Activated CD4-positive, alpha-beta memory T cell treated with anti-CD3 and anti-CD28 coated beads, Interleukin-2, amount 10 ng/mL, durations not matched to agents 7 days and 5 days (primary cell): ENCODE data around the gene FZR1. TPM values are rescaled to one million over a fixed set of nuclear protein-coding genes. Genes with fewer than 3 reads are reported as not detected.

ENCODE experiments used
- CTCF ChIA-PET: fragments of 350-600 bp; sonication (Branson Sonifier 250); formaldehyde crosslinking; loops from one replicate; lab custom pipeline; 2021; ENCODE audit warnings: antibody characterized with exemption, inconsistent platforms; lab: Charles Lee
- POLR2A ChIA-PET: fragments of 350-600 bp; sonication (Branson Sonifier 250); formaldehyde crosslinking; loops from one replicate; lab custom pipeline; 2021; ENCODE audit warnings: antibody characterized with exemption; lab: Charles Lee
- DNase-seq: peaks from one replicate; pipeline ENCODE4 v3.0.0-alpha.2; 2020
- H3K27ac Mint-ChIP-seq: one replicate; pipeline ENCODE4 v1.8.0; 2021; ENCODE audit warnings: mild to moderate bottlenecking, mixed read lengths
- H3K27me3 Mint-ChIP-seq: one replicate; pipeline ENCODE4 v1.8.0; 2021; ENCODE audit warnings: mixed read lengths
- H3K36me3 Mint-ChIP-seq: one replicate; pipeline ENCODE4 v1.8.0; 2021; ENCODE audit warnings: low read depth, mixed read lengths
- H3K4me1 Mint-ChIP-seq: one replicate; pipeline ENCODE4 v1.8.0; 2021; ENCODE audit warnings: mixed read lengths
- H3K4me3 Mint-ChIP-seq: one replicate; pipeline ENCODE4 v1.8.0; 2021; ENCODE audit warnings: mild to moderate bottlenecking, mixed read lengths
- H3K9me3 Mint-ChIP-seq: one replicate; pipeline ENCODE4 v1.8.0; 2021; ENCODE audit warnings: mixed read lengths
- total RNA-seq, 2 experiments: library from RNA; stranded (reverse); gene quantifications; one replicate each; pipeline ENCODE4 v1.2.3, GENCODE V29; 2021

The FZR1 gene
- 10 to 100 TPM; 72.2 to 75.6 TPM for total RNA-seq

DNA sequence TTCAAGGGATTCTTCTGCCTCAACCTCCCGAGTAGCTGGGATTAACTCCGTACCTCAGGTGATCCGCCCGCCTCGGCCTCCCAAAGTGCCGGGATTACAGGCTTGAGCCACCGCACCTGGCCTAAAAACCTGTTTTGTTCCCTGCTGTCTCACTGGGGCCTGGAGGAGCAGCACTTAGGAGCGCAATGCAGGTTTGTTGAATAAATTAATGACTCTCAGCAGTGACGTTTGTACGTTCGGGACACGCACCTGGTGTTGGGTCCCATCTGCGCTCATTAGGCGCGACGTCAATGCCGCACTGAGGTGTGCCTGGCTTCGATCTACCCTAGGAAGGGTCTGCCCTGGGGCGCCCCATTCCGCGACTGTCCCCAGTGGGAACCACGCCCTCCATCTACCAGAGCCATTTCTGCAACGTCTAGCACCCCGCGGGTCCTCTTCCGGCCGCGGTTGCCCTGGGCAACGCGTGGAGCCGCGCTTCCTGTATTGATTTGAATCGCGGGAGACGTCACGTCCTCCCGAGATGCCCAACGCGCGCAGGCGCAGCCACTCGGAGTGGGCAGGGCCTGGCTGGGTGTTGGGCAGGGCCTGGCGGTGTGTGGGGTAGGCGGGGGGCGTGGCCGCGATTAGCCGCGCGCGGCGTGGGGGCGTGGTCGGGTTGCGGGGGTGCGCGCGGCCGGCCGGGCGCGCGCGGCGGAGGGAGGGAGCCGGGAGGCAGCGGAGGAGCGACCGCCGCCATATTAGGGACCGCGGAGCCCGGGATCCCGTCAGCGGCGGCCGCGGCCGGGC lies at the start of gene FZR1:
Gene FZR1 (plus strand): TSS at position 714 of the 786 bp plus-strand sequence. CDS start 16,679 bp downstream, outside the sequence.
- Mint-ChIP-seq H3K27me3 (no peaks in the 10 kb centered on the region), H3K27ac (peak within 1 kb of the TSS; percentile 98), H3K4me3 (peak within 1 kb of the TSS; percentile 88), H3K36me3 (peaks cover 30% of the 10 kb centered on the region), H3K4me1 (peaks cover 45% of the 10 kb centered on the region), H3K9me3 (no peaks in the 10 kb centered on the region)
- POLR2A ChIA-PET = interaction anchor here (0.9 to 1.9 kb wide), 4 partner anchors 11 to 99 kb away, joined by 3 to 8 read pairs (median 6); partner anchors contain the start of gene MFSD12
- peak; percentile 100 for DNase-seq
- CTCF ChIA-PET = interaction anchor here (0.6 kb wide), 1 partner anchor 205 kb away, joined by 3 read pairs; no protein-coding TSS in a partner anchor

DNA sequence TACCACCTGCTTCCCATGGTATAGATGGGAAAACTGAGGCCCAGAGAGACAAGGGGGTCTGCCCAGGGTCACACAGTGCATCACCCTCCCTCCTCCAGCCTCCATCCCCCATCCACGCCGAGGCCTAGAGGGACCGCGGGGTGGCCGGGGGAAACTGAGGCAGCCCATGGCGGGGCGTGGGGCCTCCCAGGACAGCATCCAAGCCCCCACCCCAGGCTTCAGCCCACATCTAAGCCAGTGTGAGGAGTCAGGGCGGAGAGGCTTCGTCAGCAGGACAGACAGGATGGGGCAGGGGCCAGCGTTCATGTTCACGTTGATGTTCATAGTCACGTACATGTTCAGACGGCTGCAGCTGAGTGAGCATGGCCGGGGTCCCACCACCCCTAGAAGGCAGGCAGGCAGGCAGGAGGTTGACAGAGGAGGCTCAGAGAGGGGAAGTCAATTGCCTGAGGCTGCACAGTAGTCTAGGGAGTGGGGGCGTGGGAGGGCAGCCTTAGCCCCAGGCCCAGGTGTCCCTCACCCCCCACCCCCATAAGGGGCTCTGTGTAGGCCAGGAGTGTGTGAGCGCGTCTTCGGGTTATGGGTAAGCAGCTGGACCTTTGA lies 49.1 kb upstream of the FZR1 start:
- ChIA-PET CTCF (no interaction called here), POLR2A (no interaction called here)
- no peaks in the 10 kb centered on the region for H3K9me3 Mint-ChIP-seq
- peaks cover 2% of the 10 kb centered on the region for H3K4me1 Mint-ChIP-seq
- no peak overlapping the region for H3K4me3 Mint-ChIP-seq
- H3K36me3 Mint-ChIP-seq = peaks cover 2% of the 10 kb centered on the region
- DNase-seq = no peak
- H3K27me3 Mint-ChIP-seq = no peaks in the 10 kb centered on the region
- no peak overlapping the region for H3K27ac Mint-ChIP-seq

DNA sequence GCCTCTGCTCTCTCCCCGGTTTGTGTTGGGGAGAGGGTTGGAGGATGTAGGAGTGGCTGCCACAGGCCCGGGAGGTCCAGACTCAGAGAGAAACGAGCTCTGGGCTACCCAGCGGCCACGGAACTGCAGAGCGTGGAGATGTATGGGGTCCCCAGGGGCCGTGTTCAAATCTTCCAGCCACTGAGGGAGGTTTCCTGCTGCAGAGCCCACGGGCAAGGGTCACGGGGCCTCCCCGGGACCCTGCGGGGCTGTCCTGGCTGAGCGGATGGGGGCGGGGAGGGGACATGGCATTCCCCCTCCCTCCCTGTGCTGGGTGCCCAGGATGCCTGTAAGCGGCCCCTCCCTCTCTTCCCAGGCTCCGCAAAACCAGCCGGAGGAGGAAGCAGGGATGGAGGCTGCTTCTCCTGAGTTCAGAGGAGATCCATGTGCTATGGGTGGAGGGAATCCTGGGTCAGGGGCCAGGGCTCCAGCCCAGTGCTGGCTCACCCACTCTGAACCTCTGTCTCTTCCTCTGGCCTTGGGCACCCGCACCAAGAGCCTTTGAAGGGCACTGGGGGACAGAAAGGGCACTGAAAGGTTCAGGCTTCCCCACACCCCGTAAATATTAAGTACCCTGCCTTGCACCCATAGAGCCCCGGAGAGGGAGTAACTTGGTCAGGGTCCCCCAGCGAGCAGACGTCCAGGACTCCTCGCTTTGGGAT lies 48.4 kb upstream of the FZR1 start:
- no peaks in the 10 kb centered on the region for H3K36me3 Mint-ChIP-seq
- ChIA-PET CTCF (no interaction called here), POLR2A (no interaction called here)
- no peak for DNase-seq
- no peak overlapping the region for H3K4me3 Mint-ChIP-seq
- no peak overlapping the region for H3K27ac Mint-ChIP-seq
- peaks cover 2% of the 10 kb centered on the region for H3K4me1 Mint-ChIP-seq
- H3K9me3 Mint-ChIP-seq = no peaks in the 10 kb centered on the region
- H3K27me3 Mint-ChIP-seq = no peaks in the 10 kb centered on the region

DNA sequence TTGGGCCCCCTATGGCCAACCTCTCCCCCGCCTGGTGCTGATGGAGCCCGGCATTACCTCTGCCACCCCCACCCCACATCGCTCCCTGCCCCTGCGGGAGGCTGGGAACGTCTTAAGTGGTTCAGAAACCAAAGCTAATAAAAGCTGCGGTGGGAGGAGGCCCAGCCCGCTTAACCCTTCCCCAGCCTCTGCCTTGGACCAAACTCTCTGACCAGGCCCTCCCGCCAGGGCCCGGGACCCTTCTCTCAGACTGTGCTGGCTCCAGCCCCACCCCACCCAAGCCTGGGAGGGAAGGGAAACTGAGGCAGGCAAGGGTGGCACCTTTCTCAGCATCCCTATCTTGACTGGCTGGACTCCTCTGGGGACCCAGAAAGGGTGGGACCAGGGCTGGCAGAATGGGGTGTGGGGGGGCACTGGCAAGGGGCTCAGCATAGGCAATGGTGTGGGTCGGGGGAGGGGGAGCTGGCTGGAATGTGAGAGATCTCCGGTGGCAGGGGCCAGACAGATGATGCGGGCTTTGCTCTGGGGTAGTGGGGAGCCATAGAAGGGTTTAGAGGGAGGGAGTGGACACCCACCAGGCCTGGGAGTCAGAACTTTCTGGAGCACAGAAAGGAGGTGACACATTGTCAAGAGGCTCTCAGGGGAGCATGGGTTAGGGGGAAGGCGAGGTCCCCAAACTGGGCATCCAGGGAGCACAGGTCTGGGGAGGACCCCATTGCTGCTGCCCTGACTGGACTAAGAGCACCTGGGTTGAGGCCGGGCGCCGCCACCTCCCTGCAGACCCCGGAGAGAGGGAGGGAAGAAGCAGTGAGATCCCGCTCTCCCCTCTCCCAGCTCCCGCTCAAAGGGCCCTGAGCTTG lies 47.7 kb upstream of the FZR1 start:
- Mint-ChIP-seq H3K4me3 (no peak overlapping the region), H3K36me3 (no peaks in the 10 kb centered on the region), H3K9me3 (no peaks in the 10 kb centered on the region), H3K27me3 (no peaks in the 10 kb centered on the region), H3K27ac (no peak overlapping the region), H3K4me1 (peaks cover 2% of the 10 kb centered on the region)
- POLR2A ChIA-PET = no interaction called here
- CTCF ChIA-PET = no interaction called here
- no peak for DNase-seq

DNA sequence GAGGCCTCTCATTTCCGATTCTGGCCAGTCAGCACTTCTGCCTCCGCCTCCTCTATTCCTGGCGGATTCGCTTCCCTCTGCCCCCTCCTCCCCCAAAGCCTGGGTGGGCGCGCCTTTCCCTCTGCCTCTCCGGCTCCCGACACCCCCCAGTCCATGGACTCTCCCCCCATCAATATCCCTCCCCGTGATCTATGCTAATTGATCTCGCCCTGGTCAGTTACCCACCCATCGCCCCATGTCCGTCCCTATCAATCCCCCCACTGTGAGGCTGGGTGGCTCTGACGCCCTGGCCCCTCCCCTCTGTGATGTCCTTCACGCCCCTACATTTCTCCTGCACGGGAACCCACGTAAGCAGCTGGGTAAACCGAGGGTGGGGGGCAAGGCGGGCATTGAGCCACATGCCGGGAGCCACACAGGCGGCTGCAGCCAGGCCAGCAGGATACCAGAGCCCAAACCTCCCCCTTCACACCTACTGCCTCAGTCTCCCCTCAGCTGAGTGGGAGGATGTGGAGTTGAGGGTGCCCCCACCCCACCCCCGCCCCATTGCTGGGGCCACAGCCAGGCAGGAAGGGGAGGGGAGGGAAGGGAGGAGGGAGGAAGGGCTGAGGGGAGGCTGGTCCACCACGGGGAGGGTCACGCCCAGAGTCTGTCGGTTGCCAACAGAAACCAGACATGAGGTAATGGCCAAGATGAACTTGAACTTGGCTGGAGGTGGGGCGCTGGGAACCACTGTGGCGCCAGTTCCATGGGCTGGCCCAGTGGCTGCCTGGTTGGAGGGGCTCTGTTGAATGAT lies 46.8 kb upstream of the FZR1 start:
- H3K4me3 Mint-ChIP-seq = no peak overlapping the region
- H3K27me3 Mint-ChIP-seq = no peaks in the 10 kb centered on the region
- H3K36me3 Mint-ChIP-seq = no peaks in the 10 kb centered on the region
- H3K27ac Mint-ChIP-seq = no peak overlapping the region
- CTCF ChIA-PET = no interaction called here
- H3K9me3 Mint-ChIP-seq = no peaks in the 10 kb centered on the region
- peaks cover 2% of the 10 kb centered on the region for H3K4me1 Mint-ChIP-seq
- no peak for DNase-seq
- POLR2A ChIA-PET = no interaction called here

DNA sequence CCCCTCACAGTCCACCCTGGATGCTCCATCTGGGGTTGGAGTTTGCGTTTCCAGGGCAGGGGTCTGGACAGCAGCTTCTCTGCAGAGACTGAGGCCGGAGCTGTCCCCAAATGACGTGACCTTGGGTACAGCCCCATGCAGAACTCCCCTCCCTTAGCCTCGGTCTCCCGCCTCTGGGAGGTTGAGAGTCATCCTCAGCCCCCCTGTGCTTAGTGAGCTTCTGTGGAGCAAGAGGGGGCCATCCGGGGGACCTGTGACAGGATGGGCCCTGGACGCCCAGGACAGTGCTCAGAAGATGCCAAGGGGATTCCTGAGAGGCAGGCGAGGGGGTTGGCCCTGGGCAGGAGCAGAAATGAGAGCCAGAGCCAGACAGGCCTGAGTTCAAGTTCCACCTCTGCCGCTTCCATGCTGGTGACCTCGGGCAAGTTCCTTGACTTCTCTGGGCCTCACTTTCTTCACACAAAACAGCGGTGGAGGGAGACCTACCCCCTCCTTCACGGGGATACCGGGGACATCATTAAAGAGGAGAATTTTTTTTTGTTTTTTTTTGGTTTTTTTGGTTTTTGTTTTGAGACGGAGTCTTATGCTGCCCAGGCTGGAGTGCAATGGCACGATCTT lies 46.0 kb upstream of the FZR1 start:
- no peak overlapping the region for H3K4me3 Mint-ChIP-seq
- POLR2A ChIA-PET = interaction anchor here (0.7 kb wide), 1 partner anchor 22 kb away, joined by 3 read pairs; no protein-coding TSS in a partner anchor

DNA sequence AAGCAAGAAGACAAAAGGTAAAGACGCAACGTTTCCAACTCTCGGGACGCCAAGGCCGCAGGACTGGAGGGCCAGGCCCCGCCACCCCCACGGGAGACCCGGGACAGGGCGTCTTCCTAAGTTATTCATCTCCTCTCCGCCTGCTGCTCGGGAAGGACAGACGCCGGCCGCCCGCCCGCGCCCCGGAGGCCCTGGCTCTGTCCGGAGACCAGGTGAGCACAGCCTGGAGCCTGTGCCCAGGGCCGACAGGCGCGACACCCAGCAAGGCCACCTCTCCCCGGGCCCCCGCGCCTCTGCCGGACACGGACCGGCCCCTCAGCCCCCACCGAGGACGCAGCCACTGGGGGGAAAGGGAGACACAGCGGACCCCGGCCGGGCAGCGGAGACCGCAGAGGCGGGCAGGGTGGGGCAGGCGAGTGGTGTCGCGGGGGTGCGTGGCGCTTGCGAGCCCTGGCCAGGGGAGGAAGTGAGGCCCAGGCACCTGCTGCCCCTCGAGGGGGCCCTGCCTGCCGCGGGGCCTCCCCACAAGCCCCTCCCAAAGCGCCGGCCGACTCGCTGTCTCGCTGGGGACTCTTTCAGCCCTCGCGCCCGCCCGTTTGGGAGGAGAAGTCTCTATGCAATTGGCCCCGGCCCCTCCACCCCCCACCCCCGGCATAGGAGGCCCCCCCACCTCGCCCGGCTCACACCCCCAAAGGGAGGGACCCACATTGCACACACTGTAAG lies 43.0 kb upstream of the FZR1 start:
- no peak overlapping the region for H3K27ac Mint-ChIP-seq
- ChIA-PET POLR2A (no interaction called here), CTCF (no interaction called here)
- H3K36me3 Mint-ChIP-seq = no peaks in the 10 kb centered on the region
- no peak for DNase-seq
- no peaks in the 10 kb centered on the region for H3K9me3 Mint-ChIP-seq
- peaks cover 2% of the 10 kb centered on the region for H3K4me1 Mint-ChIP-seq
- H3K4me3 Mint-ChIP-seq = no peak overlapping the region
- H3K27me3 Mint-ChIP-seq = no peaks in the 10 kb centered on the region

More for the DNA sequence above, 46.0 kb upstream of the FZR1 start:
- no peak overlapping the region for H3K27ac Mint-ChIP-seq
- no peaks in the 10 kb centered on the region for H3K9me3 Mint-ChIP-seq
- no peak for DNase-seq
- H3K4me1 Mint-ChIP-seq = peaks cover 2% of the 10 kb centered on the region
- H3K27me3 Mint-ChIP-seq = no peaks in the 10 kb centered on the region
- no peaks in the 10 kb centered on the region for H3K36me3 Mint-ChIP-seq
- CTCF ChIA-PET = interaction anchor here (2.1 kb wide), 1 partner anchor 155 kb away, joined by 5 read pairs; no protein-coding TSS in a partner anchor

DNA sequence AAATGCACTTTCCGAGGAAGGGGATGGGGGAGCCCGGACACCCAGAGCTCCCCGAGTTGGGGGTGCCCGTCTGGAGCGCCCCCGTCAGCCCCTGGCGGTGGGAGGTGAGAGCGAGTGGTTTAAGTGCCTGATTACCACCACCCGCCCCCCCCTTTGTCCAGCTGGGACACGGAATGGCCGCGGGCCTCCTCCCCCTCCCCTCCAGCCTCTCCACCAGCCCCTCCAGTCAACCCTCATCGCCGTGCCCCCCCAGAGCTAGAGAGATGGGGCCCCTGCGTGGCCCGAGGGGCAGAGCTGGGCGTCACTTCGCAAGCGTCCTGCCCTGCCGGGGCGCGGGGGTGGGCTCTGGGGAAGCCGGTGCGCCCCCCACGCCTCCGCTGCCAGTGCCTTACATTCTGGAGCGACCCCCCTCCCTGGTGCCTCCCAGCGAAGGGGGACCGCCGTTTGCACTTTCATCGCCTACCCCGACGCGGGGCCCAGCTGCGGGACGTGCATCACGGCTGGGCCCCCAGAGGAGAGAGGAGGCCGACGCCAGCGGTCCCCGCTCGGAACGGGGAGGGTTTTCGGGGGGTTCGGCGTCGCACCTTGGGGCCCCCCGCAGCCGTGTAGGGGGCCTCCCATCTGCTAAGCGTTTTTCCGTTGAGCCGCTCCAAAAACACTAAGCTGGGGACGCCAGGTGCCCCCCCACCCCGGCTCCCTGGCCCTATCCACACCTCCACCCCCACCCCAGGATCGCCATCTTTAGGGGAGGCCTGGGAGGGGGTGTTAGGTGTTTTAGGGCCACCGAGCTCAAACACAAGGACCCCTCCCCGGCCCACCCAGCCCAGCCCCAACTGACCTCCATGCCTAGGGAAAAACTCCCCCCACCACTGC lies 42.2 kb upstream of the FZR1 start:
- no peaks in the 10 kb centered on the region for H3K9me3 Mint-ChIP-seq
- no peaks in the 10 kb centered on the region for H3K27me3 Mint-ChIP-seq
- H3K27ac Mint-ChIP-seq = no peak overlapping the region
- DNase-seq = no peak
- ChIA-PET POLR2A (no interaction called here), CTCF (no interaction called here)
- H3K4me3 Mint-ChIP-seq = no peak overlapping the region
- H3K4me1 Mint-ChIP-seq = peaks cover 2% of the 10 kb centered on the region
- H3K36me3 Mint-ChIP-seq = no peaks in the 10 kb centered on the region

DNA sequence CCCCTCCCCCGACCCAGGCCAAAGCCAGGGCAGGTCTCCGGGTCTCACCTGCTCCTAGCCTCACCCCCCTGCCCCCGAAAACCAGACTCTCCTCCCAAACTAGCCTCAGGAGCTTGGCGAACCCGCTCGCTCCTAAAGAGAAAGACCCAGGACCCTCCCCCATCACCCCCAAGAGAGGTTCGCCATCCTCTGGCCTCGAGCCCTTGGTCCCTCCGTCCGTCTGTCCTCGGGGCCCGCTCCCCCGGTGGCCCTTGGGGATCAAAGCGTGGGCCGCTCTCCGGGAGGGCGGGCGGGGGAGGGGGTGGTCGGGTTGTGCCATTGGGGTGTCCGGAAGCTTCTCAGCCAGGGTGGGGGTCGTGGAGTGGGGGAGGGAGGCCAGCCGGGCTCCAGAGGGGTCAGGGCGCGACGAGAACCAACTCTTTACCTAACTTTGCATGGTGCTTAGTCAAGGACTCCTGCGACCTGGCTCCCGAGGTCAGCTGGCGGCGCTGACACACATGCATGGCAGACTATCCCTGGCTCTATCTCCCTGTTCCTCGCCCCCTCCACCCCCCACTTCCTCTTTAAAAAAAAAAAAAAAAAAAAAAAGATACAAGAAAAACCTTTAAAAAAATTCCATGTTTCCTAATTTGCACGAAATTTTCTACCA lies 41.4 kb upstream of the FZR1 start:
- ChIA-PET POLR2A (no interaction called here), CTCF (interaction anchor here (0.7 kb wide), 2 partner anchors 19 to 160 kb away, joined by 4 to 5 read pairs; no protein-coding TSS in a partner anchor)
- Mint-ChIP-seq H3K36me3 (no peaks in the 10 kb centered on the region), H3K27ac (no peak overlapping the region), H3K4me1 (no peaks in the 10 kb centered on the region), H3K27me3 (no peaks in the 10 kb centered on the region), H3K4me3 (no peak overlapping the region), H3K9me3 (no peaks in the 10 kb centered on the region)
- DNase-seq = no peak

DNA sequence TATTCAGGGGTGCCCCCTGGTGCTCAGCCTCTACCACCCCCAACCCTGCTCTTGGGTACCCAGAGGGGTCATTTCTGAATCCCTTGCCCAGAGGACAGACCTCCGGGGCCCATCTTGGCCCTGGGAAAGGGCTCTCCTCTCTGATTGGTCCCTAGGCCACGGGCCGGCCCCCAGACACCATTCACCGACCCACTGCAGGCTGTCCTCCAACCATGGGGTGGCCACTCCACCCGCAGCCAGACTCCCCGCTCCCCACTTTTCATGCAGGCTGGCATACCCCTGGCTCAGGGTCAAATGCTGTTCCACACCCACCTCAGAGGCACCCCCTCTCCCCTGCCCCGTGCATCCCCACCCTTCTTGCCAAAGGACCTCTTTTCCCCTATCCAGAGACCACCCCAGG lies 40.6 kb upstream of the FZR1 start:
- H3K4me3 Mint-ChIP-seq = no peak overlapping the region
- no peaks in the 10 kb centered on the region for H3K27me3 Mint-ChIP-seq
- no peaks in the 10 kb centered on the region for H3K4me1 Mint-ChIP-seq
- POLR2A ChIA-PET = no interaction called here
- CTCF ChIA-PET = interaction anchor here (0.7 kb wide), 1 partner anchor 161 kb away, joined by 4 read pairs; no protein-coding TSS in a partner anchor
- no peaks in the 10 kb centered on the region for H3K9me3 Mint-ChIP-seq
- H3K36me3 Mint-ChIP-seq = no peaks in the 10 kb centered on the region
- DNase-seq = no peak
- no peak overlapping the region for H3K27ac Mint-ChIP-seq
